Mucosa of gallbladder (tissue), 1 donor: ENCODE data around the gene PALLD. TPM values are rescaled to one million over a fixed set of nuclear protein-coding genes. Genes with fewer than 3 reads are reported as not detected.

Experiments
- DNase-seq: peaks from one replicate; pipeline ENCODE4 v3.0.0-alpha.2; 2020; ENCODE audit warnings: low spot score
- total RNA-seq: library from RNA; stranded (reverse); gene quantifications from one replicate; pipeline ENCODE4 v1.2.1, GENCODE V29; 2021
- donor health status: DM: no; HTN: no; CAD: no.

Gene PALLD
- total RNA-seq, 1 donor from 2014 or later, result 250 TPM

GRCh38 chr4:168870004-168870403 lies 373.2 kb downstream of the PALLD start:
- DNase-seq, result no peak

- no peak for DNase-seq
These were observed 374.8 kb downstream of the PALLD start for GRCh38 chr4:168871632-168872031.

- no peak for DNase-seq
These were observed 377.2 kb downstream of the PALLD start for GRCh38 chr4:168874083-168874482.

GRCh38 chr4:168876106-168876505 lies 379.3 kb downstream of the PALLD start:
- no peak for DNase-seq

- DNase-seq, result peak; percentile 17
These were observed 380.9 kb downstream of the PALLD start for GRCh38 chr4:168877511-168878491.

GRCh38 chr4:168878623-168879022 lies 381.8 kb downstream of the PALLD start:
- no peak for DNase-seq

- no peak for DNase-seq
These were observed 382.3 kb downstream of the PALLD start for GRCh38 chr4:168879188-168879587.

- DNase-seq, result no peak
These were observed 383.3 kb downstream of the PALLD start for GRCh38 chr4:168880072-168880675.

- no peak for DNase-seq
These were observed 384.2 kb downstream of the PALLD start for GRCh38 chr4:168880811-168881595.

- no peak for DNase-seq
These were observed 385.0 kb downstream of the PALLD start for GRCh38 chr4:168881781-168882420.

GRCh38 chr4:168882650-168883233 lies 385.9 kb downstream of the PALLD start:
- no peak for DNase-seq

GRCh38 chr4:168883513-168883912 lies 386.7 kb downstream of the PALLD start:
- no peak for DNase-seq

- DNase-seq, result no peak
These were observed 387.6 kb downstream of the PALLD start for GRCh38 chr4:168884251-168885124.

- DNase-seq, result no peak
These were observed 388.5 kb downstream of the PALLD start for GRCh38 chr4:168885400-168885799.

- no peak for DNase-seq
These were observed 389.5 kb downstream of the PALLD start for GRCh38 chr4:168886351-168886750.

GRCh38 chr4:168887809-168888208 lies 391.0 kb downstream of the PALLD start:
- no peak for DNase-seq

- no peak for DNase-seq
These were observed 391.9 kb downstream of the PALLD start for GRCh38 chr4:168888715-168889215.

- DNase-seq, result no peak
These were observed 394.2 kb downstream of the PALLD start for GRCh38 chr4:168891086-168891485.

- no peak for DNase-seq
These were observed 394.8 kb downstream of the PALLD start for GRCh38 chr4:168891688-168892087.

- no peak for DNase-seq
These were observed 395.6 kb downstream of the PALLD start for GRCh38 chr4:168892475-168892874.
